HG02678 (cell line): ENCODE results near the gene ZNF397.

Source experiments
- ATAC-seq: cut with Tn5 transposase; IDR thresholded peaks from one replicate; pipeline ENCODE4 v1.9.1; 2021; ENCODE audit warnings: mild to moderate bottlenecking, moderate library complexity; ENCODE audit not compliant: unreplicated experiment

The ZNF397 gene

DNA sequence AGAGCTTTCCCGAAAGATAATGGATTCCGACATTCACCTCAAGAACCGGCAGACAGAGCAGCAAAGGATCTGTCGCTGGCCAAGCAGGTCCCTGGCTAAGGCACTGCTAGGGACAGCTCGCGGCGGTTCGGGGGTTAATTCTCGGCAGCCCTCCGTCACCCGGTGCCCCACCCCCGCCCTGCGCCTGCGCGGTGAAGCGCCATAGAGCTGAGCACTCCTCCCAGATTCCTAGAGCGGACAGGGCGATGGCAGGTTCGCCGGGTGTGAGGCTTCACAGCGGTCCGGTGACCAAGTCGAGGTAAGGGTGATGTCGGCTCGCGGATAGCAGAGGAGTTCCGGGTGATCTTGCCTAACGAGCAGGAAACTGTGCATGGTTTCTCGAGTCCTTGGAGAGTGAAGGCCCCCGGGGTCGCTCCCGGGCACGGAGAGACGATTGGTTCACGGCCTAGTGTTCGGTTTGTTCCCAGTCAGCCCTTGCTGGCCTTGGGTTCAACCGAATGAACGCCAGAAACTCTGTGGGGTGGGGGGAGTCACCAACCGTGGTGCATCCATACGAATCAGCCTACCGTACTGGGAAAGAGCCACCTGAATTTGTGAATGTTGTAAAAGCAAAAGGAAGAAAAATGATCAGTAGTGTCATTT lies 49.4 kb downstream of the ZNF397 start, which contains the start of gene ZSCAN30:
Gene ZSCAN30 (minus strand): TSS at position 136 of the 642 bp plus-strand sequence. CDS start 25,877 bp downstream, outside the sequence.
- ATAC-seq: peak; percentile 91

GRCh38 chr18:35291166-35291565 lies 50.3 kb downstream of the ZNF397 start:
- ATAC-seq: no peak

GRCh38 chr18:35296060-35296459 lies 55.2 kb downstream of the ZNF397 start:
- no peak for ATAC-seq

GRCh38 chr18:35303610-35304009 lies 62.8 kb downstream of the ZNF397 start:
- ATAC-seq: no peak

DNA sequence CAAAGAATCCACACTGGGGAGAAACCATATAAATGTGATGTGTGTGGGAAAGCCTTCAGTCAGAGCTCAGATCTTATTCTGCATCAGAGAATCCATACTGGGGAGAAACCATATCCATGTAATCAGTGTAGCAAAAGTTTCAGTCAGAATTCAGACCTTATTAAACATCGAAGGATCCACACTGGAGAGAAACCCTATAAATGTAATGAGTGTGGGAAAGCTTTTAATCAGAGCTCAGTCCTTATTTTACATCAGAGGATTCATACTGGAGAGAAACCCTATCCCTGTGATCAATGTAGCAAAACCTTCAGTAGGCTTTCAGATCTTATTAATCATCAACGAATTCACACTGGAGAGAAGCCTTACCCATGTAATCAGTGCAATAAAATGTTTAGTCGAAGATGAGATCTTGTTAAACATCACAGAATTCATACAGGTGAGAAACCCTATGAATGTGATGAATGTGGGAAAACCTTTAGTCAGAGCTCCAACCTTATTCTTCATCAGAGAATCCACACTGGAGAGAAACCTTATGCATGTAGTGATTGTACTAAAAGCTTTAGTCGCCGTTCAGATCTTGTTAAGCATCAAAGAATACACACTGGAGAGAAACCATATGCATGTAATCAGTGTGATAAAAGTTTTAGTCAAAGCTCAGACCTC lies 65.9 kb downstream of the ZNF397 start:
- no peak for ATAC-seq
